T-helper 1 cell treated with Interleukin-12 subunit alpha and Interleukin-12 subunit beta and Interleukin-4 antibody, amounts not matched to agents 30 ng/mL and 1 ng/mL, for 36 hours (primary cell): ENCODE measurements around the gene MAD2L1BP. TPM values are rescaled to one million over a fixed set of nuclear protein-coding genes. Genes with fewer than 3 reads are reported as not detected.
"Not testable (repeated sequence)": the region's sequence is repeated elsewhere in the genome, so short reads cannot be mapped to it uniquely, and the experiment has no call there.

Experiments used
- intact Hi-C: fragments of 100-400 bp; cut with micrococcal nuclease; formaldehyde crosslinking; loops from one replicate; pipeline ENCODE4 v1.15.1; 2024
- total RNA-seq: library from RNA; stranded (reverse); gene quantifications from 2 replicates; pipeline ENCODE4 v1.2.3, GENCODE V29; 2022

Gene MAD2L1BP
- total RNA-seq, 1 donor from 2014 or later, result 46.8 TPM

DNA sequence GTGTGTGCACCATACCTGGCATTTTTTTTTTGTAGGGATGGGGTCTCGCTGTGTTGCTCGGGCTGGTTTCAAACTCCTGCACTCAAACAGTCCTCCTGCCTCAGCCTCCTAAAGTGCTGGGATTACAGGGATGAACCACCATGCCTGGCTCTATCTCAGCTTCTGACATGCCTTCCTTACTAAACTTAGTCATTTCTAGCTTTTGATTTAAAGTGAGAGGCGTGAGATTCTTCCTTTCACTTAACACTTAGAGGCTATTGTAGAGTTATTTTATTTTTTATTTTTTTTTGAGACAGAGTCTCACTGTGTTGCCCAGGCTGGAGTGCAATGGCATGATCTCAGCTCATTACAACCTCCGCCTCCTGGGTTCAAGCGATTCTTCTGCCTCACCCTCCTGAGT is 27.3 kb downstream of the MAD2L1BP start:
- intact Hi-C loops, result not testable (repeated sequence)

DNA sequence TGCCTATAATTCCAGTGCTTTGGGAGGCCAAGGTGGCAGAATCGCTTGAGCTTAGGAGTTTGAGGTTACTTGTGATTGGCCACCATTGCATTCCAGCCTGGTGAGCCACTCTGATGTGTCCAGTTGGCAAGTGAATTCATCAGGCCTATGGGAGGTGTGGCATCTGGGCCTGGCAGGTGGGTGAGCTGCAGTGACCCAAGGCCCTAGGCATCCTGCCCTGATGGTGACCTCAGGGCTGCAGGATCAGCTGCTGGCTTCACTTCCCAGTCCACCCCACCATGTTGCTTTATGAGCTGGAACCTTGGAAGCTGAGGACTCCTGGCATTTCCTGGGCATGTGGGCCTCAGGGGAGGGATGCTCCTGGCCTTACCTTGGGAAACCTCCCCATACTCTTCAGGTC is 29.7 kb downstream of the MAD2L1BP start:
- intact Hi-C loops, result no loop called here

DNA sequence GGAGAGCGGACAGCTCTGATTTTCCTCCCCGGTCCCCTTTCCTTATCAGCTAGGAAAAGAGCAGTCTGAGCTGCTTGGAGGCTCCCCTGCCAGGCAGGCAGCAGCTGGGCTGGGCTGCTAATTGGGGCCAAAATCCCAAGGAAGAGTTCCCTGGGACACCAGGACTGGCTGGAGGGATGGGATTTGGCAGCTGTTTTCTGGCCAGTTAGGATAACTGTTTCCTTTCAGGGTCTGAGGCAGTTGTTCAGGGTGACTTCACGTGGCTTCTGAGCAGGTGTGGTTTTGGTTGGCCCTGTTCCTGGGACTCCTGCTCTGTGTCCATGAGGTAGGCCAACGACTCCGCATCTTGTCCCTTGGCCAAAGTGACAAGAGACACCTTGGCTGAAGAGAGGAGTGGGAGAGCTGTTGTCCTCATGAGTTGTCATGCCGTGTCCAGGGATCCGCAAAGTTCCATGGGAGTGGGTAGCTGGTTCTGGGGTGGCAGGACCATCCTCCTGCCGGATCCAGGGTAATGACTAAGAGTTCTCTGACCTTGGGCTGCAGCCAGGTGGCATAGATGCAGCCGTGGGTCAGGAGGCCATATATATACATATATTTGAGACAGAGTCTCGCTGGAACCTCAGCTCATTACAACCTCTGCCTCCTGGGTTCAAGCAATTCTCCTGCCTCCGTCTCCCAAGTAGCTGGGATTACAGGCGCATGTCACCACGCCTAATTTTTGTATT is 30.7 kb downstream of the MAD2L1BP start:
- intact Hi-C loops, result loop anchor here (2.0 kb wide), 2 partner anchors 22 to 58 kb away; partner anchors contain the start of gene RSPH9

DNA sequence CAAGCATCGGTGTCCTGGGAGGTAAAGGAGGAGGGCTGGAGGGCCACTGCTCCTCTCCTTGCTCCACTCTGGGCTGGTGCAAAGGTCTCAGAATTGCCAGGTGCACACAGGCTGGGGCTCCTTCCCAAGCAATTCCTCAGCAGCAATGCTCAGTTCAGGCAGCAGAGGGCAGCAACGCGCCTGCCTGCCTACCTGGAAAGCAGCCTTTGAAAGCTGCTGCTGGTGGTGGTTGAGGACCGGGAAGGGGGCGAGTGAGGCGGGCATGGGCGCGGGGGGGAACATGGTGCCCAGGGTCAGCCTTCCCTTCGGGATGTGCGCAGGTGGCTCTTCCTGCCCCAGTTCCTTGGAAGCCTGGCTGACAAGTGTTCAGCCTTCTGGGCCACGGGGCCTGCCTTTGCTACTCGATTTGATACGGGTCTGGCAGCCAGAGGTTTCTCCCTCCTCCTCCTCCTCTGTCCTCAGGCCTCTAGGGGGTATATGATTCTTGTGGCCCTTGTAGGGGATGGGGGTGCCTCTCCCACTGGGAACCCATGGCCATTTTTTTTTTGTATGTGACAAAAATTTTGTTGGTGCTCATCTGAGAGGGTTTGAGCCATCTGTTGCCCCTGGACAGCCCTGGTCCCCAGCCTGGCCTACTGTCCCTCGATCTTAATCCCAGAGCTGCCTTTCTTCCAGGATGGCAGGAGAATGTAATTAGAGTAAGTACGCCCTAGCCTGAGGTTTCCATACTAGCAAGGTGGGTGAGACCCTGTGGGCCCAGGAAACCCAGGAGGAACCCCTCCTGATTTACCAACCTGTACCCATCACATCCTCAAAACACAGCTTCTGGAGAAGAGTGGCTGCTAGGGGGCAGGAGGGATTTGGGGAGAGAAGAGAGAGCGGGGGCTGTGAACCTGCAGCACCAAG is 31.9 kb downstream of the MAD2L1BP start:
- intact Hi-C loops, result loop anchor here (1.0 to 2.0 kb wide), 8 partner anchors 20 to 412 kb away; partner anchors contain the start of genes MRPS18A and RSPH9

DNA sequence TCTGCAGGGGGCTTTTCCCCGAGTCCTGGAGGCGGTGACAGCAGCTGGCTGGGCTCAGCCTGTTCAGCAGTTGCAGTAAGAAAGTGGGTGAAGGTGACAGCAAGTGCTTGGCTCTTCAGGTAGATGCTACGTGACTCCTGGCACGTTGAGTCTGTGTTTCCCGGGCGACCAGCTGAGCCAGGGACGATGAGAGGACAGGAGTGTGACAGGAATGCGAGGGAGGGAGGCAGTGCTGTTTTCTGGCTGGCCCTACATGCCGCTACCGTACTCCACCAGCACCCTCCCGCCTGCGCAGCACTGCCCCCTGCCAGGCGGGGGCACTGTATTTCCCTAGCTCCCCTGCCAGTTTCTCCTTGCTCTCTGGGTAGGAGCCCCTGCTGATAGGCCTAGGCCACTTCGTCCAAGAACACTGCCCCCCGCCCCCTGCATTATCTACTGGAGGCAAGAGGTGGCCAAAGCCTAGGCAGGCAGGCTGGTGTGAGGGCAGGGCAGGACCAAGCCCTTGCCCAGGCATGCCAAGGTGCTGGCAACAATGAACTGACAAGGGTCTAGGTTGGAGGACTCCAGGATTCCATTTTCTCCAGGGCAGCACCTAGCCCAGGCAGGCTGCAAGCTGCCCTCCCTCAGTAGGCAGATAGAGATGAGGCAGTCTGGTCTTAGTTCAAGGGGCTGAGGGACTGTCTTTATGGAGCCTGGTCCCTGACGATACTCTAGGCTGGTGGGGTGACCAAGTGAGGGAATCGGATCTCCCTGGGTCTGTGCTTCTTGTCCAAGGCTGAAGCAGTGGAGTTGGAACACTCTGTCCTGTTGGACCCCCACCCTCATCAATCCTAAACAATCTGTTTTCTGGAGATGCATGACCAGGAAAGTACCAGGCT is 32.8 kb downstream of the MAD2L1BP start:
- intact Hi-C loops, result no loop called here

DNA sequence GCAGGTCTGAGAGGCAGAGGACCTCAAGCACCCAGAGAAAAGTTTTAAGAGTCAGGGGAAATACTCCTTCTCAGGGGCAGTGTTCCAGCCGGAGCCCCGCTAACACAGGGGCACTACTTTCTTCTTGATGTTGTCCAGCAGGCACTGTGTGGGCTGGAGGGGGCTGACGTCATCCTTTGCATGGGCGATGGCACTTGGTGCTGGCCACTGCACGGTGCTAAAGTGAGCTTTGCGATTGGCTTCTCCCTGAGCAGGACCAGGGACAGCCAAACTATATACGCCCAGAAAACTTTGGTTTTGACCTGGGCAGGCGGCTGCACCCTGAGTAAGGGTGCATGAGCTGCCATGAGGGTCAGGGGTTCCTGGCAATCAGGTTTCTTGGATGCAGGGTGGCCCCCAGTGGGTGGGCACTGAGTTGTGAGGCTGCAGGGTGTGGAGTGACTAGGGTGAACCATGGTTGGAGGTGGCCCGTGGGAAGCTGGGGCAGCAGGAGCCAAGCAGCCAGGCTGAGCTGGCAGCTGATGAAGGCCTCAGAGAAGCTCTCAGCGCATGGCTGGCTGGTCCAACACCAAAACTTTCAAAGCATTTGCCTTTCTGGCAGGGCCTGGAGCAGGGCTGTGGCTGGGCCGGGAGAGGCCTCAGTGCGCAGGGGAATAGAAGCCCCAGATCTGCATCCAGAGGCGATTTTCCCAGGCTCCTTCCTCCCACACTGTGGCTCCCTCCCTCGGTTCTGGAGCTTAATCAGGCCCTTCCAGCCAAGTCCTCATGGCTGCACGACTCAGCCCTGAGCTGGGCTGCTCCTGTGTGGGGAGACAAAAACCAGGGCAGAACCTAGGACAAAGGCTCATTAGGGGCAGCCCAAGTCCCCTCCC is 33.6 kb downstream of the MAD2L1BP start:
- intact Hi-C loops, result no loop called here

DNA sequence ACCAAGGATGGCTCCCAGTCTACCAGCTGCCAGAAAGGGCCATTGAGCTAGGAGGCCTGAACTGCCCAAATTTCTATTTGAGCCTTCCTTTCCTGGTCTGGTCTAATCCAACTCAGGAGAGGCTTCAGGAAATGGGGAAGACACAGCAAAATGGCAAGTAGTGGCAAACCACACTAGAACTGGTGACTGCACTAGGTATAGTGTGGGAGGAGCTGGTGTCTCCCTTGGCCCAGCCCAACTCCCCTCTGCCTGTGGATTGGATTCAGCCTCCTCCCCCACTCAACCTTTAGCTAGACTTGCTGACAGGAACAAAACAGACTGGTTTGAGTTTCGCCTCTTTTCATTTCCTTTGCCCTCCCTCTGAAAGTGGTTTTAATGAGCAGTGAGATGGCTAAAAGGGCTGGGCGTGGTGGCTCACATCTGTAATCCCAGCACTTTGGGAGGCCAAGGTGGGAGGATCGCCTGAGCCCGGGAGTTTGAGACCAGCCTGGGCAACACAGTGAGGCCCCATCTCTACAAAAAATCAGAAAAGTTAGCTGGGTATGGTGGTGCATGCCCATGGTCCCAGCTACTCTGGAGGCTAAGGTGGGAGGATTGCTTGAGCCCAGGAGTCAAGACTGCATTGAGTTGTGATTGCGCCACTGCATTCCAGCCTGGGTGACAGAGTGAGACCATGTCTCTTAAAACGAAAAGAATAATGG is 34.4 kb downstream of the MAD2L1BP start:
- intact Hi-C loops, result no loop called here

DNA sequence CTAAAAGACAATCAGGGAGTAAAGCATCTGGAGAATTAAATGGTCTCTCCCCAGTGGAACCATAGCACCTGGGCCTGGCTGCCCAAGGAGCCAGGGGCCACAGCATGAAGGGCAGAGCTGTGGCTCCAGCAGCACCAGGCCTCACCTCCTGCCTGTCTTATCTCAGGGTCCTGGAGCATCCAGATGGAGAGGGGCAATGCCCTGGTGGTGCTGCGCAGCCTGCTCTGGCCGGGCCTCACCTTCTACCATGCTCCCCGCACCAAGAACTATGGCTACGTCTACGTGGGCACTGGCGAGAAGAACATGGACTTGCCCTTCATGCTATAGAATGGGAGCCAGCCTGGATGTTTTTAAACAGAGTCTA is 35.0 kb downstream of the MAD2L1BP start:
- intact Hi-C loops, result no loop called here

DNA sequence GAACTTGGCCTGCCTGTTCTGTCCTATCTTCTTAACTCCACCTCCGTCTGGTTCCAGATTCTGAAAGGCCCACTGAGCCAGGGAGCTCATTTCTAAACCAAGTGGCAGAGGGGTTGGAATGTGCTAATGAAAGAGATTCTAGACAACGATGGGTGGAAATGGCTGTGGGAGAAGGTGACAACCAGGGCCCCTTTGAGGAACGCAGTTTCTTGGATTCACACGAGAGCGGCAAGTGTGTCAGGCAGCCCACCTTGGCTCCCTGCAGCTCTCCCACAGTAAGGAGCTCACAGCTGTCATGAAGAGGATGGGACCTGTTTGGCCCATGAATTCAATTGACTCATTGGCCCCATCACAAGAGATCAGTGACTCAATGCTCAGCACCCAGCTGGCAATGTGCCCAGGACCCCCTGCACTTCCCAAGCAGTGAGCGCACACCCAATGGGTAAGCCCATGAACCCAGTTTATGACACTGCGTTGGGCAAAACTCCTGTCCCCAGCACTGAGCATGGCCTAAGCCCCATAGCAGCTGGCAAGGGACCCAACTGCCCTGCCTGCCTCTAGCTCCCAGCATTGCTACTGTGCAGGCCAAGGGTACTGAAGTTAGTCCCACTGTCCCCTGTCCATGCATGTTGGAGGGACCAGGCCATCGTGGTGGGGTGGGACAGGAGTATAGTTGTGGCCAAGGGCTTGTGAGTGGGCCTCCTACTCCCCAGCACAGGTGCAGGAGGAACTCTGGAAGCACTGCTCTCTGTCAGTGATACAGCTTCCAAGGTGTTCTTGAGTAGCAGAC is 35.6 kb downstream of the MAD2L1BP start:
- intact Hi-C loops, result no loop called here

DNA sequence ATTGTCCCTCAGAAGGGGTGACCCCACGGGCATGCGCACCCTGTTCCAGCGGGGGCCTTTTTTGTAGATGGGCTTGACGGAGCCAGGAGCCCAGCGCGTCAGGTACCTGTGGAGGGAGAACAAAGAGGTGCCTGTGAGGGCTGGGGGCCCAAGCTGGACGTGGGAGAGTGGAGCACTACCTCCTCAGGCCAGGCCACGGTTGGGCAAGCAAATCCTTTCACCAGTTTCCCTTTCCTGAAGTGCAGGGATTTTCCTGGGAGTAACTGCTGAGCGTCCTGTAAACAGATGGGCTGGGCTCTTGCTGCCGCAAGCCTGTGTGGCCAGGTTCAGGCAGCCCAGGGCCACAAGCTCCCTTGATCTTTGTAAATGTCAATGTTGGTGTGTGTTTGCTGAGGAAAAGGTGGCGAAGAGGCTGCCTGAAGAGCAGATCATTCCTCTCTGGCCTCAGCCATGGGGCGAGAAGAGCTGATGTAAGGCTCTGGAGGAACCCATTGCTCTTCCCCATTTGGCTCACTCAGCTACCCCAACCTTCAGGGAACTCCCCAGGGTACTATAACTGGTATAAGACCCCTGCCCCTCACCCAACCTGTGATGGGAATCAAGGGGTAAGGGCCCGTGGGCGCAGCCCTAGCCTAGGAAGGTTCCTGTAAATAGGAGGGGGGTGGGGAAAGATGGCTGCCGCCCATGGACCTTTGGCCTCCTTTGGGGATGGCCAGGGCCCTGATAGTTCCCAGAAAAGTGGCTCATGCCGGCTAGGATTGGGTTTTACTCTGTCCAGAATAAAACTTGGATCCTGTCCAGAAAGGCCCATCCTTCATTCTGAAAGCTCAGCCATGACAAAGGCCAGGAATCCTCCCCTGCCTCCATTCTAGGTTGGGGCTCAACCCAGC is 36.4 kb downstream of the MAD2L1BP start:
- intact Hi-C loops, result no loop called here

DNA sequence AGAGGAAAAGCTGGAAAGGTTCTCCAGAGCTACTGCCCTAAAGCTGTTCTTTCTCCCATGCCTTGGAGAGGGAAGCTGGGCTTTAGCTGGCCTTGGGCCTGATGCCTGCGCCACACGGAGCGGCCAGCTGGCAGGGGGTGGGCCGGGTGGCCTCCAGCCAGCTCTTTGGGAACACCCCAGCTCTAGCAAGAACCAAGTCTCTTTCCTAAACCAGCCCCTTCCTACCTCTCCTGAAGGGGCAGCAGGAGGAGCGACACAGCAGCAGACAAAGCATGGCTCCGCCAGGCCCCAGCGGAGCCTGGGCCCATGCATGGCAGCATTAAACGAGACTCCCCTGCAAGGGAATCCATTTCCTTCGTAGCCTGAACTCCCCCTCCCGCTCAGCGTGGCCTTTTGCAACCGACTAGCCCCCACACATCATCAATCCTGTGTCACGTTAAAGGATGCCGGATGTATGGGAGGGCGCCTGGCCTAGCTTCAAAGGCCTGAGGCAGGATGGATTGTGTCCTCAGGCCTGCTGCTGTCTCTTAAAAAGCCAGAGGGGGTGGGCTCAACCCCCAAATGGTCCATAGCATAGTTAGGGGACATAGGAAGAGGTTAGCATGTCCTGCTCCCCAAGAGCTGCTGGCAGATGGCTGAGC is 37.9 kb downstream of the MAD2L1BP start:
- intact Hi-C loops, result no loop called here

DNA sequence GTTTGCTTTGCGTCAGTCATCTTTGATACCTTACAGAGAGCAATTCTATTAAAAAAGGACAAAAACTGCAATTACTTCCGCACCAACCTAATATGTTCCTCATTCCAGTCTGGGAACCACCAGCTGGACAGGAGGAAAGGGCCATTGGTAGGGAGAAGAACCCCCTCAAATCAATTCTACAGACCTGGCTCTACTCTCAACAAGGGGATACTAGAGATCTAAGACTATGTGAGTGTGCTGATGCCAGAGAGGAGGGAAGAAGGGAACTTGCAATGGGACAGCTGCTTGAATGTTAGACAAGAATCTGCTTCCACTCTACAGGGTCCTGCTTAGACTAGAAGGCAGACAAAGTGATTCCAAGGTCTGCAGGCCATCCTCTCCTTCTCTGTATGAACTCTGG is 38.7 kb downstream of the MAD2L1BP start:
- intact Hi-C loops, result no loop called here

DNA sequence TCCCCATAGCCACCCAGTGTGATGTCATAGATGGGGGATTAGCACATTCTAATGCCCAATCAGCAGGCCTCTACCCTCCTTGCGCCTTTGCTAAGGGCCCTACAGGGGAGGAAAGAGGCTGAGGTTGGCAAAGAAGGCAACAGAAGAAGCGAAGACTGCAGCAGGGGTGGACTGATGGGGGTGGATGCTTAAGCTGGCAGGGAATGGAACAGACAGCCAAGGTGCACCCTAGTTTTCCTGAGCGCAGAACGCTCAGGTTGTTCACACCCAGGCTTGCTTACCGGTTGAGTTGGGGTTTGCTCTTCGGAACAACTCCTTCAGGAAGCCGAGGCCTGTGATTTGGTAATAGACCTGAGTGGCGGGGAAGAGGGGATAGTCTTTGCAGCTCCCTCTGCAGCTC is 39.3 kb downstream of the MAD2L1BP start:
- intact Hi-C loops, result no loop called here

DNA sequence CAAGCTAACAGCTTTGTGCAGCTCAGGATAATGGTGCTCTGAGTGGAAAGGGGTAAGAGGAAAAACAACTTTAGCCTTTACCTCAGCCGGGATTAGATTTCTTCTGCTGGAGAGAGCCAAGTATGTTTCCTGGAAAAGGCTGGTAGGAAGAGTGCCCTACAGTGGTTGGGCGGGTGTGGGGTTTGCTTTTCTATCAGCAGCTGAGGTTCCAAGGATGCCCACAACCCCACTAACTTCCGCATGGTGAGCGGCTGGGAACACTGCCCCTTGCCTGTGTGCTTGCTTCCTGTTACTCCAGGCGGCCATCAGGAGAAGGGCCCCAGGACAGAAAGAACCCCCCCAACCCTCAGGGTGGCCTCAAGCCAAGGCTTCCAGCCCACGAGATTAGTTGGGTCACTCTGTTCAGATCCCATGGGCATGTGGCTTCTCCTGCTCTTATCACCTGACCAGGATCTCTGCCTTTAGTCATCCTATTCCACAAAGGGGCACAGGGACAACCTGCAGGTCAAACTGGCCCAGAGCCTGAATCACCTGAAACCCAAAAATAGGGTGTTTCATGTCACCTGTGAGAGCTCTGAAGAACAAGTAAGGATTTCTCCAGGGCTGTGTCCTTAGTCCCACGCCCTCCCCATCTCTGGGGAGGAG is 41.4 kb downstream of the MAD2L1BP start:
- intact Hi-C loops, result no loop called here

DNA sequence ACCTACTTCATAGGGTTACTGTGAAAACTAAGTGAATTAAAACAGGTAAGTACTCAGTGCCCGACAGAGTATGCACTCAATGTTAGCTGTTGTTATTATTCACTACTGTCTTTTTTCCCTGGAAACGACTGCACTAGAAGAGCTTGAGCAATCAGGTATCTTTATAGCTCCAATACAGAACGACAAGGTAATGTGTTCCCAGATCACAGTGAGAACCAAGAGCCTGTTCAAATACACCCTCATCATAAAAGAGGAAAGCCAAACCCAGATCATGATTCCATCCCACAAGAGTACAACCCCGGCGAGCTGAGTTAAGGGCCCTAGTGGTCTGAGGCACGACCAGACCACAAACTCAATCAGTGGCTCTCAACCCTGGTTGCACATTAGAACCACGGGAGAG is 42.1 kb downstream of the MAD2L1BP start:
- intact Hi-C loops, result no loop called here

DNA sequence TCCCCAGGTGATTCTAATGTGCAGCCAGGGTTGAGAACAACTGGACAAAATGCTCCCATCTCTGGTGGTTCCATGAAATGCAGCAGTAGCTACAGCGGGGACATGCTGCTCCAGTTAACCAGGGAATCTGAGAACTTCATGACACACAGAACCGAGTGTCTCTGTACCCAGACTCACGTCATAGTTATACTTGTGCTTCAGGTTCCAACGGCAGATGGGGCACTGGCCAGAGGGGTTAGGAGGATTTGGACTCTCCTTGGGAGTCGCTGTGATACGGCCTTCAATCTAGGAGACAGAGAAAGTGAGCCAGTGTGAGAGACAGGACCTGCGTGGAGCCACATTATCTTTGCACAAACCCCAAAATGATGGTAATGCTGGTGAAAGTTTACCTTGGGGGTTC is 42.7 kb downstream of the MAD2L1BP start:
- intact Hi-C loops, result no loop called here

DNA sequence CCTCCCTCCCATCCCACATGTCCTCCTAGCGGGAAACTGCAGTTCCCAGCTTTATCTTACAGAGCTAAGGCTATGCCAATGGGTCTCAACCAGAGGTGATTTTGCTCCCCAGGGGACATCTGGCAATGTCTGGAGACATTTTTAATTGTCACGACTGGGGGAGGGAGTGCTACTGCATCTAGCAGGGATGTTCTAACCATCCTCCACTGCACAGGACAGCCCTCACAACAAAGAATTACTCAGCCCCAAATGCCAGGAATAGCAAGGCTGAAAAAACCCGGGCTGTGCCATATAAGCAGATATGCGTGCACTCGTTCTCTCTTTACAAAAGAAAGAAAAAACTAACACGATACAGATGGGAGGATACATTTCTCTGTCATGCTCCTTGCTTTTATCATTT is 43.4 kb downstream of the MAD2L1BP start:
- intact Hi-C loops, result no loop called here
